ENCODE data around the gene ACOX3.
"Not testable (repeated sequence)": the region's sequence is repeated elsewhere in the genome, so short reads cannot be mapped to it uniquely, and the experiment has no call there.

Gene ACOX3

DNA sequence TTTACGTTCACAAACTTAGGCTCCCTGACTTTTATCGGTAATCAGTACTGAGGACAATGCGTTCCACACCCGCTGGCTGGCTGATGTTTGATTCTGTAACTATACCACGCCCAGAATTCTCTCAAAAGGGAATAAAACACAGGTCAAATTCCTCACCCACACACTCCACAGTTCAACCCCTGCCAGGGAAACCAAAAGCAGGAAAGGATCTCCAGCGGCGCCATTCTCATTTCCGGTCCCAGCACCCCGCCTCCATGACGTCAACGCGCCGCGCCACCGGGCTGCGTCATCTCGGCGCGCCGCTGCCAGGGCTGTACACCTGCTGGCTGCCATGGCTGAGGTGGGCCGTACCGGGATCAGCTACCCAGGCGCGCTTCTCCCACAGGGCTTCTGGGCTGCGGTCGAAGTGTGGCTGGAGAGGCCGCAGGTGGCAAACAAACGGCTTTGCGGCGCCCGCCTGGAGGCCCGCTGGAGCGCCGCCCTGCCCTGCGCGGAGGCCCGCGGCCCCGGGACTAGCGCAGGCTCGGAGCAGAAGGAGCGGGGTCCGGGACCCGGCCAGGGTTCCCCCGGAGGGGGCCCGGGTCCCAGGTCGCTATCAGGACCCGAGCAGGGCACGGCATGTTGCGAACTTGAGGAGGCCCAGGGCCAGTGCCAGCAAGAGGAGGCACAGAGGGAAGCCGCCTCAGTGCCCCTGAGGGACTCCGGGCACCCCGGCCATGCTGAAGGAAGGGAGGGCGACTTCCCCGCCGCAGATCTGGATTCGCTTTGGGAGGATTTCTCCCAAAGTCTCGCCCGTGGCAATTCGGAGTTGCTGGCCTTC is at the start of gene ACOX3, which contains the start of gene TRMT44:
Gene ACOX3, minus strand, starts transcription at position 232 of the 820 bp plus-strand sequence. CDS start 24,202 bp downstream, outside the sequence.
Gene TRMT44, plus strand, starts transcription at position 286 of the 820 bp plus-strand sequence. Its CDS starts 46 bp downstream, at position 332.
- peak; percentile 96 for DNase-seq

DNA sequence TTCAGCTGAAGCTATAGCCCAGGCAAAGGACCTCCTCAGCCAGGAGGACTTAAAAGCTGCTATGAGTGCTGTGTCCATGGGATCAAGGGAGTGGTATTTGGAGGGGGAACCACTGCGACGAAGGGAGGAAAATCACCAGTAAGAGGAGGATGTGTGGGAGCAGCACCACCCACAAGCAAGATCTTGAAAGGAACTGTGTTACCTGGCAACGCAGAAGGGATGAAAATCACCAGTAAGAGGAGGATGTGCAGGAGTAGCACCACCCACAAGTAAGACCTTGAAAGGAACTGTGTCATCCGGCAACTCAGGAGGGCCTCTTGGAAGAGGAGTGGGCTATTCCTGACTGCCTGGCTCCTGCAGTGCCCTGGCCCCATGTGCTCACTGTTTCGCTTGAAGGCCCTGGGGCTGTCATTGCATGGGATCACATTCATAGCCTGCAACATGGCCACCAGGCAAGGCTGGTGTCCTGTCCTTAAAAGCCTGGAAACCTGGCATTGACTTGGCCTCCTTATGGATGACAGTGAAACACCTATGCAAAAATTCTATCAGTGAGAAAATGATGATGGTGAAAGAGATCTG is 48.4 kb upstream of the ACOX3 start:
- DNase-seq = no peak

DNA sequence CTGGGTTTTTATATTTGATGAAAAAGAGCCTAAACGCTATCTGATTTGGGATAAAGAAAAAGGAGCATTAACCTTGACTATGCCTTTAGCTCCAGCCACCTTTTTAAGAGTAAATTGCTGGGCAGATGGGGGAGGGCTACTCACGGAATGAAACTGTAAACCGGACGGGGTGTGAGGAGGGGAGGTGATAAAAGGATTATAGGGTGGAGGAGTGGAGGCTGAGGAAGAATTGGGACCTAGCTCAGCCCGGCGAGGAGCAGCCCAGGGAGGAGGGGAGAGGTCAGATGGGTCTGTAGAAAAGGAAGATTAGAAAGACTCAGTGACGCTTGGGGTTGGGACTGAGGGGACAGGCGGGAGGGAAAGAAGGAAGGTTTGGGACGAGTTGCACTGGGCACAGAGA is 46.1 kb upstream of the ACOX3 start:
- DNase-seq = not testable (repeated sequence)

DNA sequence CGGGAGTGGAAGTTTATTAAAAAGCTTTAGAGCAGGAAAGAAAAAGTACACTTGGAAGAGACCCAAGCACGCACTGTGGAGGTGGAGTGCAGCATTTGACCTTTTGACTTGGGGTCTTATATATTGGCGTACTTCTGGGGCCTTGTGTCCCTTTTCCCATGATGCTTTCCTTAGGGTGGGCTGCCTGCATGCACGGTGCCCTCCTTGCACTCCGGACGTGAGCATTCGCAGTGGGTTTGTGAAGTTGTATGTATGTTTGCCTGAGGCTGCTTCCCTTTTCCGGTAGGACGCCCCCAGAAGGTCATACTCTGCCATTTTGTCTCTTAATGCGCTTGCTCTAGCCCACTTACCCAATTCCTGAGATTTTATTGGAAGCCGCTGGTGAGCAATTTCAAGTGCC is 39.7 kb upstream of the ACOX3 start:
- no peak for DNase-seq

DNA sequence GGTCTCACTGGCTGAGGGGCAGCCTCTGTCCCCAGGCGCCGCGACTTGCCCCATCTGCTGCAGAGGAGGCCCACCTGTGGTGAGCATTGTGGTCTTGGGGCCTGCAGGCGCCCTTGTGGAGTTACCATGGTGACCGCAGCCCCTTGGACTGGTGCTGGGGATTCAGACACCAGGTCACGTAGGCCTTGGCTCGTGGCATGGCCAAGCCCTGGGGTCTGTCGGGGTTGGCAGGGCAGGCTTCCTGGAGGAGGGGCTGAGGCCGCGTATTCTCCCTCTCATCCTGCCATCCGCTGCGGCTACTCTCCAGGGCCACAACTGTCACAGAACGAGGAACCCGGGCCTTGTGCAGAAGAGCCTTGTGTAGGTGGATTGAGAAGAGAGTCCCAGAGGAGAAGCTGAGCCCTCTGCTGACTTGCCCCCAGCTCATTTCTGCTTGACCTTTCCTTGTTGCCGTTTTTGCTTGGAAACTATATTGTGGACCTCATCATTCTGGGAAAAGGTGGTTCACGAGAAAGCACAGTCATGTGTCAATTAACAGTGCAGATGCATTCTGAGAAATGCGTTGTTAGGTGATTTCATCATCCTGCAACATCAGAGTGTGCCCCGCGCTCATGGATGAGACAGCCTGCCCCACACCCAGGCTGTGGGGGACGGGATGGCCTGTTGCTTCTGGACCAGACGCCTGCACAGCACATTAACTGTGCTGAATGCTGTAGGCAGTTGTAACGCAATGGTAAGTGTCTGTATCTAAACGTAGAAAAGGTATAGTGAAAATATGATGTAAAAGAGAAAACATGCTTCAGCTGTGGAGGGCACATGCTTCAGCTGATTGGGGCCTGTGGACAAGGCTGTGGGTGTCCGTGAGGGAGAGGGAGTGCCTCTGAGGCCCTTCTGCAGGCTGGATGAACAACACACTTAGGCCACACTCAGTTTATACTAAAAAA is 38.5 kb upstream of the ACOX3 start:
- DNase-seq = no peak

DNA sequence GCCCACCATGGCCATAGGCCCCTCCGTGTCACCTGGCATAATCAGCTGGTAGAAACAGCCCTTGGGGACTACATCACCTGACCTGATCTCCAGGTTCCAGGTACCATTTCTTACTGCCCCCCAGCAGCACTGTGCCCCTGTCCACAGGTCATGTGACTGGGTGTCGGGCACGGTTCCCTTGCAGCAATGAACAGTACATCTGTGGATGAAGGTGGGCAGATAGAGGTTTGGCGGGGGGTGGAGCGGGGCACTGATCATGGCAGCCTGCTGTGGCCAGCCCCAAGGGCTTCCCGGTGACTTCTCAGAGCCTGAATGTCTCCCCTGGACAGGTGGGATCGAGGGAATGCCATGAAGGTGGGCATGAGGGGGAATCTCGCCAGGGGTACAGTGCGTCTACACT is 37.8 kb upstream of the ACOX3 start:
- DNase-seq = no peak

DNA sequence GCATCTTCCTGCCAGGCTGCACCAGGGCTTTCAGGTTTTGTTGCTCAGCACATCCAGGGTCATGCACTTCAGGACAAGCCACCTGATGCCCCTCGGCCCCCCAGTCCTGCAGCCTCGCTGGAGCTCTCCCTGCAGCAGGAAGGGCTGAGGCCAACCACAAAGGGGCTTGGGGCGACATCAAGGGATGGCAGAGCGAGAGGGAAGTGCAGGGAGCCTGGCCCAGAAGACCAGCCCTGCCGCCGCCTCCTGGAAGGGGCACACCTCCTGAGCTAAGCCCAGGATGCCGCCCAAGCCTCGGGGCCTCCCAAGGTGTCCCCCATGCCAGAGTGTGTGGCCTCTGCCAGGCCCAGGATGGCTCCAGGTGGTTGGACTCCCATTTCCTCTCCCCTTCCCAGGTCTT is 37.2 kb upstream of the ACOX3 start:
- DNase-seq = no peak

DNA sequence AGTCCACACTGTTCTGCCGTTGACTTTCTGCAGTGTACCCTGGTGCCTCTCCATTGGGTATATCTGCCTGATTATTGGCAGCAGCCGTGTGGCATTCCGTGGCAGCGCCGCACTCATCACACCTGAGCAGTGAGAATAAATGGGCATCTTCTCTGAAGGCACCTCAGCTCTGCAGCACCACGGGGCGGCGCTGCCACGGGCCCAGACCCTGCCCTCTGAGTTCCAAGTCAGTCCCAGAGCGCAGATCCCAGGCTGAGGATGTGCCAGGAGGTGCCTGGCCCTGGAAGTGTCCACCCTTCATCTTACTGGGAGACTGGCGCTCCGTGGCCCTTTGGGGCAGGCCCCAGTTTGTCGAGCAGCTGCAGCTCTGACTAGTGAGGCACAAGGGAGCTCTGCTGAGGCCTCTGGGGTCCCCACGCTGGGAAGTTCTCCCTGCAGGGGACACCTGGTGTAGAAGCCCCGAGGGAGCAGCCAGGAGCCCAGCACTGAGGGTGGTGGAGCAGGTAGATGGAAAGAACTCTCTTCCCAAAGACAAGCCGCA is 36.6 kb upstream of the ACOX3 start:
- DNase-seq = no peak

DNA sequence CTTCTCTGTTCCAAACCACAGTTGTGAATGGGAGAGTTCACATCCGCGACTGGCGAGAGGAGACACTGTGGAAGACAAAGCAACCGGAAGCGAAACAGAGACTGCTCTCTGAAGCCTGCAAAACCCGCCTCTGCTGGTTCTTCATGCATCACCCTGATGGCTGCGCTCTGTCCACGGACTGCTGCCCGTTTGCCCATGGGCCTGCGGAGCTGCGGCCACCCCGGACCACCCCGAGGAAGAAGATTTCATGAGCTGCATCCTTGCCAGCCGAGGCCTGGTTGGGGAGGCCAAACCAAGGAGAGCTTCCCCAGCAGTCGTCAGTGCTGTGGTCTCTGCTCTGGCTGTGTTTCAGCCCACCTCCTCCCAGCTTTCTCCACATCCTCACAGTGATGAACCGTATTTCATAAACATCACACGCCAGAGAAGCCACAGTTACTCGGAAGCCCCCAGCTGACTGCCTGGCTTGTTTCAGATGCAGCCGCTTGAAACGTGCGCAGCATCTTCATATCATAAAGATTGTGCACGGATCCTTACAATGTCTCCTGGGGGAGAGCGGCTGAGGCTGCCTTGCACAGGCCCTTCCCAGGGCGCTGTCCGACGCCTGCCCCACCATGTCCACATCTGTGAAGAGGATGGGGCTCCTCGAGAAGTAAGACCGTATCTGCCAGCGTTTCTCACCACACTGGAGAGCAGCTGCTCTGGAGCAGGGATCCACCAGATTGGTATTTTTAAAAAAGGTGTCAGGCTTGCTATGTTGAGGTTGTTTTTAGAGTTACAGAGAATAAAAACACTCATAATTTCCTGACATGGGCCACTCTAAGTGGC is 35.4 kb upstream of the ACOX3 start:
- DNase-seq = no peak

DNA sequence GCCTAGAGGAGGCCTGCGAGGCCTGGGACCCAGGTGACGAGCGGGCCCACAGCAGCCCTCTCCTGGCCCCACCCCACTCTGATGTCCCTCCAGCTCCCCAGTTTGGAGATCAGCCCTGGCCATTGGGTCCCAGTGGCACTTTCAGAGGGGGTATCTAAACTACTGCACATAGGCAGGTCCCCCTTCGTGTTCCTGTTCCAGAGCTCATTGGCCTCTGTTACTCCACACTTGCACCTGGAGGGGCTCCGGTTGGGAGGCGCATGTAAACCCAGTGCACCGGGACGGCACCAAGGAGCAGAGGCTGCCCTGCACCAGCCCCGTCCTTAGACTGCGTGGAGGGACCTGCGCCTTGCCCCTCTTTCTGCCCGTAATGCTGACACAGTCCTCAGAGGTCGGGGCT is 34.3 kb upstream of the ACOX3 start:
- no peak for DNase-seq

DNA sequence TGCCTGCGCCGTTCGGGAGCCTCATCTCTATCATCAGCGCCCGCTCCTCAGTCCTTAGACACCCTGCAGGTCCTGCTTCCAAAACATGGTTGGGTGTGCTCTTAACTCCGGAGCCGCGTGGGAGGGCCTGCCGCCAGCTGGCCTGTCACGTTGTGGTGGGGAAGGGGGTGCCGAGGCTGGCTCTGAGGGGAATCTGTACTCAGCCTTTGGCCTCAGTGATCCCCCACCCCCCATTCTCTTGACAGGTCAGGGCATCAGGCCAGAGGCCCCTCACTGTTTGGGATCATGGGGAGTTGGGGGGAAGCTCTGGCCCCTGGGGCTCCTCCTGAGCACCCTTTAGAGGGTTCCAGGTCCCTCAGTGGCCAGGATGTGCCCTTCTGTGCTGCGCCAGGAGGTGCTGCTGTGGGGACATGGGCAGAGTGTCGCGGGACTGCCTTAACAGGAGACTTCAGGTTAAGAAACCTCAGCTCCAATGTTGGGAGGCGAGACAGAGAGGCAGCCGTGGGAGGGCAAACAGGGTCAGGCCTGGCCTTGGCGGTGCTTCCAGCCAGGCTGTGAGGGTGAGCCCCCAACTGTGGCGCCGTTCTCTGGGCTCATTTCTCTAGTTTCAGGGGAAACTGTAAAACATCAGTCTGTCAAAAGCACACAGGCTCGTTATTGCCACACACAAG is 33.5 kb upstream of the ACOX3 start:
- no peak for DNase-seq

DNA sequence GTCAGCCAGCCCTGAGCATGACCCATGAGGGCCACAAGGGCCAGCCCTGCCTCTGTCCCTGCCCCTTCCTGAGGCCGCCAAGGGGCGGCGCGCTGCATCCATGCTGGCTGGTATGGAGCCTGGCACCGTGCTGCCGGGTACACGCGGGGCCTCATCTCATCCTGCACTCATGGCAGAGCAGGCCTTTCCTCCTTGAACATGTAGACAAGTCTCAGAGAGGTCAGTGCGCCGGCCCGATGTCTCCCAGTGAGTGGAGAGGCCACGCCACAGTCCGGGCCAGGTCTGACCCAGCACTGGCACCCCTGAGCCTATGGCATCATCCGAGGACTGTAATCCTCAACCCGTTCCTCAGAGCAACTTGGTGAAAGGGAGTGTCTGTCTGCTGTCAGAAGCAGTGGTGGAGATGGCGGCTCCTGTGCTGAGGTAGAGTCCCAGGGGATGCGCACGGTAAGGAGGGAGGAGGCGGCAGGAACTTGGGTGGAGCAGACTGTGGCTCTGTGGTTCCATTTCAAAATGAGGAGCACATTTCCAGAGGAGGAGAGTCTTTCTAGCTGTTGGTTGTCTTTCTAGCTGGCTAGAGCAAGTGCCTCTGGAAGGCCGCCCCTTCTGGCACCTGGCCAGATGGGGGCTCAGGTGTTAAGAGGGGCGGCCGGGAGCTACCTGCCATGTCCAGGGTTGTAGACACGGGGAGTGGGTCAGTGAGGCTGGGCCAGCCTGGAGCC is 32.8 kb upstream of the ACOX3 start:
- no peak for DNase-seq

DNA sequence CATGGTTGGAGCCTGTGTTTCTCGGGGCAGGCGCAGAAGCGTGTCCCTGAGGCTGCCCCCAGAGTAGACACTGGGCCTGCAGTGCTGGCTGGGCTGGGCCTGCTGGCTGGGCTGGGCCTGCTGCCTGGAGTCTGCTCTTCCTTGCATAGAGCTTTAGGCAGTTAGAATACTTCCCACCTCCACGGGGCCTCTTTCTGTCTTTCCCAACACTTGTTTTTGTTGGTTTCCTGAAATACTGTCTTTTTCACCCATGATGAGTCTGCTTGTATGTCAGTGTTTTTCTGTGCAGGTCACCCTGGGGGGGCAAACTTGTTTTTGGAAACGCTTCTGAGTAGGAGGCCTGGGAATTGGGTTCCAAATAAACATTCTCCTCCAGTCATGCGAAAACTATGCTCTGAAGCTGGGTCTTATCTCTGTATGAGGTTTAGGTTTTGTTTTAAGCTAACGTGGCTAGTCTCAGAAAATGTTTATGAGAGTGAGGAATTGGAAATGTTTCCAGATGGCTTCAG is 32.2 kb upstream of the ACOX3 start:
- no peak for DNase-seq

DNA sequence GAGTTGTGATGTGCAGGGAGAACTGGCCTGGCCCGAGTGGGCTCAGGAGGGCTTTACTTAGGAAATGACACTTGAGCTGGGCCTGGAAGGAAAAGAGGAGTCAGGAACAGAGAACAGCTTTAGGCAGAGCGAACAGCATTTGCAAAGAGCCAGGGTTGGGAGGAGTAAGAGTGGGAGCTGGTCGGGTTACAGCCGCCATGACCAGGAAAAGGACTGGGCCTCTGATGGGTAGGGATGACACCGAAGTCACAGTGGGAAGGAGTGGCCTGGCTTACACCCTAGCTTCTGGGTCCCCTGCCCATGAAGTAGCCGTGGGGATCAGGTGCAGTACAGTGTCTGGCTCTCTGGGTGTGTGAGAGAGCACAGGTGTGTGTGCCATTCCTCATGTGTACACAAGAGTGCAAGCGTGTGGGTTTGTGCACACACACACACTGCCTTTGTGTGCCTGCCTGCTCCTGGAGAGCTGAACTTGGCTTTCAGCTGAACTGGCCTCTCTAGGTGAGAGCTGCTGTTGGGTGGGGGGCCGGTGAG is 31.7 kb upstream of the ACOX3 start:
- no peak for DNase-seq

DNA sequence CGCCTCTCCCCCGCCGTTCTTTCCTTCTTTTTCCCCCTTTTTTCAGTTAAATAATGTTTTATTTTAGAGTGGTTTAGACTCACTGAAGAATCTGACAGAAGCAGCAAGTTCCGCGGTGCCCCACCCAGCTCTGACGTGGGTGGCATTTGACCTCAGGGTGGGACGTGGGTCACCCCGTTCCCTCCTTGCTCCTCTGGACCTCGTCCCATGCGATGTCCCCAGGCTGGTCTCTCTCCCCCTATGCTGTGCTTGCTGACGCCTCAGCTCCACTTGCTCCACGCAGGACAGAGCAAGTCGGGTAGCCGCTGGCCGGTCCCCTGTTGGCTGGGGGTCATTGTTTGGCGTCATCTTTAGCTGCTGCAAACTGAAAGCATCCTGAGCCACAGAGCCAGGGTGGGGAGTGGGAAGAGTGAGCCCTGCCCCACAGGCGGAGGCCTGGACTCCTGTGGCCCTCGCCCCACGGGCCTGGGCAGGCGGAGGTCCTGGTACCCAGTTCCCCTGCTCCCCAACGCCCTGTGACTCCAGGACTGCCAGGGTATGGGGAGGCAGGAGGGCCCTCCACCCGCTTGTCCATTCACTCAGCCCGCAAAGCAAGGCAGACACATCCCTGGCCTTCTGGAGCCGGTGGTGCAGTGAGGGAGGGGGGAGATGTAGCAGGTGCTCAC is 30.8 kb upstream of the ACOX3 start:
- no peak for DNase-seq

DNA sequence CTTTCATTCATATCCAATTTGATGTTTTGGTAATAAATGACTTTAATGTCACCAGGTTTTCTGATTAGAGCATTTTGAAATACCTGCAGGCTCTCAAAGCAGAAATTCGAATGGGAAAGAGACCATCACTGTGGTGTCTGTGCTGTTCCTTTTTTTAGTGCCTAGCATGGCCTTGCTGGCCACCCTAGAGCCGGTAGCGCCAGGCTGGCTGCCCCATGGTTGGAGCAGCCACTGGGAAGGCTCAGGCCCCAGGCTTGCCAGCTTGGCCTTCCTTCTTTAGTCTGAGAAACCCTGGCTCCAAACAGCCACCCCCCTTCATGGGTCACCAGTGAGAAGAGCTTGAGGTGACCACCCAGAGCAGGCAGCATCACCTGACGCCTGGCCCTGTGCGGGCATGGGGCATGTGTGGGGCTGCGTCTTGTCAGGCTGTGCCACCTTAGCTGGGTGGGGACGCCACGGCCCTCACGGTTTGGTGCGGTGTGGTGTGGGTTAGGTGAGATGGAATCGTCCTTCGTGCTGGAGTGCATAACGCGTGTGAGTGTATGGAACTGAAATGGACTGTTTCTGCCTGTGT is 30.0 kb upstream of the ACOX3 start:
- DNase-seq = no peak

DNA sequence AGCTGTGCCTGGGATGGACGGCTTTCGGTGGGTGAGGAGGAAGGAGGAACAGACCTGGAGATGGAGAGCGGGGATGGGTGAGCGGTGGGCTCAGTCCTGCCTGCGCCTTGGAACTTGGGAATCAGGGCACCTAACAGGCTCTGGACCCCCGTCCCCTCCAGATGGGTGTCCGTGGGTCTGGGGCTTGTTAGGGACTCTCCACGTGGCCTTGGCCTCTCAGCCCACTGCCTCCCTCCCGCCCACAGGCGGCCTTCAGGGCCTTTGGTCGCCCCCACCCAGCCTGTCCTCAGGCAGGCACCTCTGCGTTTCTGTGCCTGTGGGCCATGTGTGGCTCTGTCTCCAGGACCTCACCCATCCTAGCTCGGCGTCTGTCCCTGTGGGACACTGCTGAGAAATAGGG is 29.0 kb upstream of the ACOX3 start:
- DNase-seq = no peak

DNA sequence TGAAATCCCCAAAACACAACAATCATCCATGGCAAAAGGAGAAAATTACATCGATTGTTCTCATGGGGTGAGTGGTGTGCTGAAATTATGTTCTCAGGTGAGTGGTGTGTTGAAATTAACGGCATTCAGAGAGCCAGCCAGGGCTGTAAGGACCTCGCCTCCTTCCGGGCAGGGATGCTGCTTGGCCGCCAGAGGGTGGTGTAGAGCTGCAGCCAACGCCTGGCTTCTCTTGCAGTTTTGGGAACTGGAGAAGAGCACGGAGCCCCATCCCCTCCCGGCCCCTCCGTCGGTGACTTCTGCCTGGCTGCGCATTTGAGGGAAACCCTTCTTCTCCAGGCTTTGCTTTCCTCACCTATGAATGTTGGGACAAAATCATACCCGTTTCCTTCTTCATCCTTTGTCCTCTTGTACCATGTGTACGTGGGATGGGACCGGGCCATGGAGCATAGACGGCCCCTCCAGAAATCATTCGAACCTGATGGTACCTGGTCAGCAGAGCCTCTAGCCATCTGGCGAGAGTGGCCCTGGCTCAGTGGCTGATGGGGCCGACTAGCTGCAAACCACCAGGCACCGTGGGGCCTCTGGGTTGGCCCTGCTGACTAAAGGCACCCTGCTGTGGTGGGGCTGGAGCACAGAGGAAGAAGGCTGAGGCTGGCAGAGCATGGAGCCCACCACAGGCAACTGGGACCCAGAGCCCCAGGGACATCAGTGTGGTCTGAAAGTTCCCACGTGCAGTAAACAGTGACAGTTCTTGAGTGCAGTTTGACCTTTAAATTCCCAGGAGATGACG is 28.4 kb upstream of the ACOX3 start:
- peak; percentile 45 for DNase-seq

DNA sequence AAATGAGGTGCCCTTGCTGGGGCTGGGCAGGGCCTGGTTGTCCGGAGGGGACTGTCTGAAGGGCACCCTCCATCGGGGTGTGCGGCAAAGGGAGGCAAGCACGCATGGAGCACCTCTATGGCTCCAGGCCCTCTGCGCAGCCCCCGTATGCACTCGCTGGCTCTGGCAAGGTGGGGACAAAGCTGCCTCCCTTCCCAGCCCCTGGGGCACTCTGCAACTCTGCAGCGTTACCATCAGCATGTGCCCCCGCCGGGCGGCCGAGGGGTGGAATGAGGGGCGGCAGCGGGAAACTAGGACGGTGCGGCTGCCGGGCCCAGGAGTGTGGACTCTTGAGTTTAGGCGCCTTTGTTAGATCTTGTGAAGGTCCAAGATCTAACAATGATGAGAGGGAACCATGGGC is 26.5 kb upstream of the ACOX3 start:
- no peak for DNase-seq
